Loucy (cell line): ENCODE measurements around the gene FANCE.

ENCODE experiments used
- H2AFZ ChIP-seq: fragments of 200-600 bp; sonication (generic); 2 replicates; pipeline ENCODE4 v1.6.0; 2016; ENCODE audit warnings: antibody characterized with exemption, mild to moderate bottlenecking, low read length, moderate library complexity
- H3F3A ChIP-seq: fragments of 200-600 bp; 2 replicates; pipeline ENCODE4 v1.6.0; 2016; ENCODE audit warnings: antibody characterized with exemption, low read depth, mild to moderate bottlenecking
- H3K27me3 ChIP-seq: fragments of 200-600 bp; sonication (generic); 2 replicates; pipeline ENCODE4 v1.6.1; 2014; ENCODE audit warnings: low read length, mild to moderate bottlenecking; ENCODE audit not compliant: insufficient read depth, poor library complexity, severe bottlenecking
- H3K36me3 ChIP-seq: fragments of 200-600 bp; sonication (generic); 2 replicates; pipeline ENCODE4 v1.6.1; 2016; ENCODE audit warnings: low read length; ENCODE audit not compliant: insufficient read depth
- H3K4me1 ChIP-seq: fragments of 200-600 bp; sonication (generic); 2 replicates; pipeline ENCODE4 v1.5.1; 2014; ENCODE audit warnings: low read length, mild to moderate bottlenecking; ENCODE audit not compliant: insufficient read depth, poor library complexity, severe bottlenecking
- H3K4me2 ChIP-seq: fragments of 200-600 bp; sonication (generic); 2 replicates; pipeline ENCODE4 v1.6.0; 2014; ENCODE audit warnings: antibody characterized with exemption, low read length, low read depth, mild to moderate bottlenecking; ENCODE audit not compliant: poor library complexity, severe bottlenecking
- H3K4me3 ChIP-seq: fragments of 200-600 bp; sonication (generic); 2 replicates; pipeline ENCODE4 v1.5.1; 2014; ENCODE audit warnings: low read length, mild to moderate bottlenecking, mixed read lengths; ENCODE audit not compliant: poor library complexity, severe bottlenecking
- H3K79me2 ChIP-seq: fragments of 200-600 bp; sonication (generic); 2 replicates; pipeline ENCODE4 v1.6.1; 2014; ENCODE audit warnings: low read length; ENCODE audit not compliant: insufficient read depth
- H3K9ac ChIP-seq: fragments of 200-600 bp; sonication (generic); 2 replicates; pipeline ENCODE4 v1.6.0; 2014; ENCODE audit warnings: mild to moderate bottlenecking, low read depth, low read length, moderate library complexity; ENCODE audit not compliant: poor library complexity, severe bottlenecking
- H3K9me2 ChIP-seq: fragments of 200-600 bp; sonication (generic); replicated peaks from 2 replicates; pipeline ENCODE4 v1.6.1; 2016; ENCODE audit warnings: low read depth, low read length, mixed read lengths
- H3K9me3 ChIP-seq: fragments of 200-600 bp; sonication (generic); 2 replicates; pipeline ENCODE4 v1.6.1; 2014; ENCODE audit warnings: mild to moderate bottlenecking, antibody characterized with exemption, low read length, low read depth; ENCODE audit not compliant: insufficient read depth
- H4K20me1 ChIP-seq: fragments of 200-600 bp; sonication (generic); 2 replicates; pipeline ENCODE4 v1.6.0; 2014; ENCODE audit warnings: antibody characterized with exemption, low read length, mild to moderate bottlenecking; ENCODE audit not compliant: insufficient read depth, poor library complexity, severe bottlenecking
- EZH2phosphoT487 ChIP-seq: fragments of 200-600 bp; IDR thresholded peaks from 2 replicates; pipeline ENCODE4 v1.6.1; 2018; ENCODE audit warnings: antibody characterized with exemption, mild to moderate bottlenecking, moderate library complexity, borderline replicate concordance
- TF ChIP-seq, protein P1 (sequence below): fragments of 200-600 bp; sonication (generic); conservative IDR thresholded peaks from 2 replicates; pipeline ENCODE4 v1.5.1; 2014; ENCODE audit warnings: mild to moderate bottlenecking, antibody characterized with exemption, low read length

The FANCE gene

GRCh38 chr6:35441205-35441604 is 10.9 kb upstream of the FANCE start:
- no peaks in the 10 kb centered on the region for H3F3A ChIP-seq
- H3K4me3 ChIP-seq: no peak overlapping the region
- TF ChIP-seq, protein P1, sequence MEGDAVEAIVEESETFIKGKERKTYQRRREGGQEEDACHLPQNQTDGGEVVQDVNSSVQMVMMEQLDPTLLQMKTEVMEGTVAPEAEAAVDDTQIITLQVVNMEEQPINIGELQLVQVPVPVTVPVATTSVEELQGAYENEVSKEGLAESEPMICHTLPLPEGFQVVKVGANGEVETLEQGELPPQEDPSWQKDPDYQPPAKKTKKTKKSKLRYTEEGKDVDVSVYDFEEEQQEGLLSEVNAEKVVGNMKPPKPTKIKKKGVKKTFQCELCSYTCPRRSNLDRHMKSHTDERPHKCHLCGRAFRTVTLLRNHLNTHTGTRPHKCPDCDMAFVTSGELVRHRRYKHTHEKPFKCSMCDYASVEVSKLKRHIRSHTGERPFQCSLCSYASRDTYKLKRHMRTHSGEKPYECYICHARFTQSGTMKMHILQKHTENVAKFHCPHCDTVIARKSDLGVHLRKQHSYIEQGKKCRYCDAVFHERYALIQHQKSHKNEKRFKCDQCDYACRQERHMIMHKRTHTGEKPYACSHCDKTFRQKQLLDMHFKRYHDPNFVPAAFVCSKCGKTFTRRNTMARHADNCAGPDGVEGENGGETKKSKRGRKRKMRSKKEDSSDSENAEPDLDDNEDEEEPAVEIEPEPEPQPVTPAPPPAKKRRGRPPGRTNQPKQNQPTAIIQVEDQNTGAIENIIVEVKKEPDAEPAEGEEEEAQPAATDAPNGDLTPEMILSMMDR: no peak
- TF ChIP-seq EZH2phosphoT487: no peak
- H3K4me1 ChIP-seq: no peaks in the 10 kb centered on the region
- H3K9ac ChIP-seq: no peak overlapping the region
- H3K4me2 ChIP-seq: no peak overlapping the region
- no peaks in the 10 kb centered on the region for H3K27me3 ChIP-seq
- H3K9me3 ChIP-seq: no peaks in the 10 kb centered on the region
- no peaks in the 10 kb centered on the region for H3K9me2 ChIP-seq
- no peaks in the 10 kb centered on the region for H3K36me3 ChIP-seq
- H3K79me2 ChIP-seq: no peaks in the 10 kb centered on the region
- no peak overlapping the region for H2AFZ ChIP-seq
- no peaks in the 10 kb centered on the region for H4K20me1 ChIP-seq

DNA sequence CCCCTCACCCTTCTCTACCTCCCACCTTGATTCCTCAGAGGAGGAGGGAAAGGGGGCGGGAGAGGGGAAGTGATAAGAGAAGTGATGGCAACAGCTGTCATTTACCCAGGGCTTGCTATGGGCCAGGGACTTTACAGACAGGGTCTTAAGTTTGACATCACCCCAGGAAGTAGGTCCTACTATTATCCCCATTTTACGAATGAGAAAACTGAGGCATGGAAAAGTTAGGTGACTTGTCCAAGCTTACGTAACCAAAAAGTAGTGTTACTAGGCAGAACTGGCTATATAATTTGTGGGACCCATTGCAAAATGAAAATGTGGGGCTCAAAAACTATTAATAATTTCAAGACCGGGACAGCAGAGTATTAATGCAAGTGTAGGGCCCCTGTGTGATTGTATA is 10.5 kb upstream of the FANCE start:
- no peaks in the 10 kb centered on the region for H3K9me3 ChIP-seq
- no peak for TF ChIP-seq EZH2phosphoT487
- TF ChIP-seq, protein P1: no peak
- H3K9ac ChIP-seq: no peak overlapping the region
- no peaks in the 10 kb centered on the region for H3K36me3 ChIP-seq
- H3K4me3 ChIP-seq: no peak overlapping the region
- H3K9me2 ChIP-seq: no peaks in the 10 kb centered on the region
- H3K4me2 ChIP-seq: no peak overlapping the region
- H3K79me2 ChIP-seq: no peaks in the 10 kb centered on the region
- no peaks in the 10 kb centered on the region for H3K27me3 ChIP-seq
- no peak overlapping the region for H2AFZ ChIP-seq
- no peaks in the 10 kb centered on the region for H3K4me1 ChIP-seq
- H4K20me1 ChIP-seq: no peaks in the 10 kb centered on the region
- H3F3A ChIP-seq: no peaks in the 10 kb centered on the region

GRCh38 chr6:35442693-35443092 is 9.4 kb upstream of the FANCE start:
- no peak for TF ChIP-seq EZH2phosphoT487
- TF ChIP-seq, protein P1: no peak
- Histone ChIP-seq H3K9ac (no peak overlapping the region), H3K36me3 (no peaks in the 10 kb centered on the region), H3K79me2 (no peaks in the 10 kb centered on the region), H3F3A (no peaks in the 10 kb centered on the region), H3K9me2 (no peaks in the 10 kb centered on the region), H3K27me3 (no peaks in the 10 kb centered on the region), H4K20me1 (no peaks in the 10 kb centered on the region), H3K9me3 (no peaks in the 10 kb centered on the region), H2AFZ (no peak overlapping the region), H3K4me2 (no peak overlapping the region), H3K4me1 (no peaks in the 10 kb centered on the region), H3K4me3 (no peak overlapping the region)
